HCT116 (cell line): ENCODE measurements around the gene UVSSA. TPM values are rescaled to one million over a fixed set of nuclear protein-coding genes. Genes with fewer than 3 reads are reported as not detected.

Experiments used
- ATAC-seq: fragments of 200-7000 bp; cut with Tn5 transposase; 2 replicates; pipeline ENCODE4 v1.9.1; 2020; ENCODE audit warnings: mild to moderate bottlenecking, moderate library complexity
- BruUV-seq: library from RNA; stranded (reverse); fragments of 400-500 nt; replicated peaks from 2 replicates; lab custom pipeline; 2021; lab: Mats Ljungman, UMichigan
- CTCF ChIA-PET: fragments of 300-600 bp; sonication (Branson Sonifier 250); formaldehyde crosslinking; loops from one replicate; lab custom pipeline; 2021; ENCODE audit warnings: antibody characterized with exemption; lab: Charles Lee
- POLR2A ChIA-PET: fragments of 300-600, 350-600 bp; sonication (Branson Sonifier 250); formaldehyde crosslinking; loops from one replicate; lab custom pipeline; 2021; ENCODE audit warnings: antibody characterized with exemption; lab: Charles Lee
- RAD21 ChIA-PET, 2 experiments: fragments of 300-600 bp; sonication (Branson Sonifier 250); formaldehyde crosslinking; loops; one replicate each; lab custom pipeline; 2023; ENCODE audit warnings: low total read pairs in 2 of 2; ENCODE audit not compliant: uncharacterized antibody in 2 of 2, unreplicated experiment in 2 of 2, low non-redundant PET in 1 of 2; lab: Charles Lee
- DNase-seq: peaks from one replicate; pipeline ENCODE4 v3.0.0-alpha.2; 2010; ENCODE audit warnings: low read depth, low spot score
- H2AFZ ChIP-seq: fragments of 200-600 bp; shearing (Covaris generic), sonication (generic); 2 replicates; pipeline ENCODE4 v1.6.1; 2017; ENCODE audit warnings: low read depth, mixed run types, mixed read lengths, antibody characterized with exemption, low read length; ENCODE audit not compliant: poor library complexity, severe bottlenecking
- H3K27ac ChIP-seq: 2 replicates; pipeline ENCODE4 v1.5.1; 2012; ENCODE audit warnings: low read depth, low read length
- H3K27me3 ChIP-seq: fragments of 200-600 bp; sonication (generic); 2 replicates; pipeline ENCODE4 v1.6.1; 2016; ENCODE audit warnings: mixed run types, low read length, mixed read lengths; ENCODE audit not compliant: insufficient read depth
- H3K36me3 ChIP-seq, 2 experiments: fragments of 200-500 bp in 1 of 2; fragments of 200-600 bp in 1 of 2; sonication (Bioruptor generic) in 1 of 2; sonication (generic) in 1 of 2; 2 replicates each; pipeline versions ENCODE4 v1.5.1 to v1.6.1; 2014 to 2016; ENCODE audit warnings: low read length in 2 of 2, inconsistent platforms in 1 of 2, mixed read lengths in 1 of 2, mixed run types in 1 of 2; ENCODE audit not compliant: insufficient read depth in 2 of 2, control insufficient read depth in 1 of 2
- H3K4me1 ChIP-seq, 2 experiments: fragments of 200-600 bp in 1 of 2; sonication (generic) in 1 of 2; 2 replicates each; pipeline versions ENCODE4 v1.5.1 to v1.6.1; 2012 to 2017; ENCODE audit warnings: low read length in 2 of 2, inconsistent platforms in 1 of 2, mild to moderate bottlenecking in 1 of 2, mixed read lengths in 1 of 2, mixed run types in 1 of 2, moderate library complexity in 1 of 2; ENCODE audit not compliant: insufficient read depth in 2 of 2, control insufficient read depth in 1 of 2
- H3K4me2 ChIP-seq: fragments of 200-600 bp; sonication (generic); 2 replicates; pipeline ENCODE4 v1.6.1; 2017; ENCODE audit warnings: mixed run types, low read length, mixed read lengths
- H3K4me3 ChIP-seq, 2 experiments: fragments of 200-600 bp in 1 of 2; sonication (generic) in 1 of 2; replicated peaks in 1 of 2; 2 replicates each; pipeline ENCODE4 v1.5.1; 2011 to 2016; ENCODE audit warnings: low read length in 2 of 2, control low read depth in 1 of 2, low read depth in 1 of 2, mild to moderate bottlenecking in 1 of 2, mixed read lengths in 1 of 2, mixed run types in 1 of 2
- H3K79me2 ChIP-seq: fragments of 200-600 bp; sonication (generic); 2 replicates; pipeline ENCODE4 v1.6.1; 2017; ENCODE audit warnings: mild to moderate bottlenecking, mixed run types, low read length, moderate library complexity, mixed read lengths; ENCODE audit not compliant: insufficient read depth
- H3K9ac ChIP-seq: fragments of 200-600 bp; sonication (generic); 2 replicates; pipeline ENCODE4 v1.6.1; 2016; ENCODE audit warnings: low read length, mixed read lengths
- H3K9me2 ChIP-seq: fragments of 200-600 bp; sonication (generic), shearing (Covaris generic); 2 replicates; pipeline ENCODE4 v1.6.1; 2017; ENCODE audit warnings: mixed run types, mild to moderate bottlenecking, moderate library complexity; ENCODE audit not compliant: insufficient read depth
- H3K9me3 ChIP-seq, 2 experiments: fragments of 200-500 bp in 1 of 2; fragments of 200-600 bp in 1 of 2; sonication (Bioruptor generic) in 1 of 2; sonication (generic) in 1 of 2; 2 replicates each; pipeline ENCODE4 v1.6.1; 2014 to 2017; ENCODE audit warnings: low read length in 2 of 2, mixed read lengths in 2 of 2, inconsistent platforms in 1 of 2, low read depth in 1 of 2, mild to moderate bottlenecking in 1 of 2, mixed run types in 1 of 2, moderate library complexity in 1 of 2; ENCODE audit not compliant: control insufficient read depth in 1 of 2, insufficient read depth in 1 of 2
- H4K20me1 ChIP-seq: fragments of 200-600 bp; sonication (generic), shearing (Covaris generic); 2 replicates; pipeline ENCODE4 v1.6.1; 2017; ENCODE audit warnings: mixed run types, mild to moderate bottlenecking, moderate library complexity; ENCODE audit not compliant: insufficient read depth
- EGR1 ChIP-seq: IDR thresholded peaks from 2 replicates; pipeline ENCODE4 v1.6.1; 2012; ENCODE audit warnings: low read depth
- ELF1 ChIP-seq: IDR thresholded peaks from 2 replicates; pipeline ENCODE4 v1.6.1; 2012; ENCODE audit warnings: low read depth, borderline replicate concordance
- EZH2phosphoT487 ChIP-seq: fragments of 200-600 bp; IDR thresholded peaks from 2 replicates; pipeline ENCODE4 v1.6.1; 2018; ENCODE audit warnings: antibody characterized with exemption, borderline replicate concordance
- FOSL1 ChIP-seq: IDR thresholded peaks from 2 replicates; pipeline ENCODE4 v1.6.1; 2012; ENCODE audit warnings: low read depth
- JUND ChIP-seq: IDR thresholded peaks from 2 replicates; pipeline ENCODE4 v1.6.1; 2012
- POLR2AphosphoS5 ChIP-seq: IDR thresholded peaks from 2 replicates; pipeline ENCODE4 v1.6.1; 2011; ENCODE audit warnings: mild to moderate bottlenecking, low read depth, low read length, moderate library complexity
- TCF7L2 ChIP-seq: IDR thresholded peaks from 2 replicates; pipeline ENCODE4 v1.7.0; 2011; ENCODE audit warnings: borderline replicate concordance, inconsistent platforms; ENCODE audit not compliant: insufficient read depth, insufficient read length; ENCODE audit errors: extremely low read depth
- YY1 ChIP-seq: IDR thresholded peaks from 2 replicates; pipeline ENCODE4 v1.6.1; 2011; ENCODE audit warnings: low read length, low read depth, moderate library complexity, mild to moderate bottlenecking; ENCODE audit not compliant: insufficient replicate concordance; ENCODE audit errors: extremely low read depth
- ZFX ChIP-seq: fragments of 450-650 bp; IDR thresholded peaks from 2 replicates; pipeline ENCODE4 v1.6.1; 2017
- intact Hi-C: fragments of 100-400 bp; cut with micrococcal nuclease; formaldehyde crosslinking; loops from 2 replicates; pipeline ENCODE4 v1.10.0; 2022
- total RNA-seq: library from RNA; stranded (reverse); gene quantifications from one replicate; pipeline ENCODE4 v1.2.1, GENCODE V29; 2021; ENCODE audit not compliant: unreplicated experiment
- TF ChIP-seq, protein P1 (sequence below): IDR thresholded peaks from 2 replicates; pipeline ENCODE4 v1.6.1; 2012; ENCODE audit warnings: low read depth

UVSSA gene
- total RNA-seq, 1 experiment from 2014 or later, result 30.5 TPM

DNA sequence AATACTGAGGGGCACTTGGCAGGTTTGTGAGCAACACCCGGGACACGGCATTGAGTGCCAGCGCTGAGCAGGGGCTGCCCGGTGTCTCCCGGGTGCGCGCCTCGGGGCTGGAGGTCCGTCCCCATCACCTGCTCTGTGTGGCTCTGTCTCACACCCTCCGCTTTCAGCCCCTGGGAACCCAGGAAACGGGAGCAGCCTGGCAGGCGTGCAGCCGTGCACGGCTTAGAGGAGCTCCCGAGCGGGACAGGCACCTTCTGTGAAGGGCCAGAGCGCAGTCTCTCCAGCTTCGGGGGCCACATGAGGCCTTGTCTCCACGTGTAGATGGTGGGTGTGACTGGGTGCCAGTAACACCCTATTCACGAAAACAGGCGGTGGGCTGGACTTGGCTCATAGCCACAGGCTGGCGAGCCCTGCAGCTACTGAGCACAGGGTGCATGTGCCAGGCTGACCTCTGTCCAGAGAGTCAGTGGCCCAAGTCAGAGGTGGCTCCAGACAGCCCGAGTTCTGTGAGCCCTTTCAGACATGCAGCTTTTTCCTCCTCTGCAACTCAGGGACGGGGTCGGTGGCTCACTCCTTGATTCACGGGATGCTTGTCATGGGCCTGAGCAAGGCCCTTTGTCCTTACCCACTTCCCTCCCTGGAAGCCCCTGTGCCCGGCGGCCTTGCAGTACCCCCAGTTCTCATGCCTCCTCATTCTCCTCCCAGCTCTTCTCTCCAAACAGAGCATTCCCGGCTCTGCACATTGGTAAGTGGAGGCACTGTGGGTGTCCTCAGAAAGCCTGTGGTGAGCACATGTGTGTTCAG, 23.5 kb downstream of the UVSSA start:
- Histone ChIP-seq H3K9me2 (no peaks in the 10 kb centered on the region), H2AFZ (no peak overlapping the region), H3K36me3 (no peaks in the 10 kb centered on the region), H3K9ac (no peak overlapping the region), H3K9me3 (no peaks in the 10 kb centered on the region), H3K4me1 (no peaks in the 10 kb centered on the region), H3K27ac (no peak overlapping the region), H3K27me3 (no peaks in the 10 kb centered on the region), H3K4me2 (no peak overlapping the region), H3K4me3 (no peak overlapping the region), H4K20me1 (no peaks in the 10 kb centered on the region), H3K79me2 (no peaks in the 10 kb centered on the region)
- DNase-seq (no peak), ATAC-seq (no peak)
- ChIA-PET POLR2A (no interaction called here), RAD21 (no interaction called here), CTCF (no interaction called here)
- intact Hi-C loops, result no loop called here
- no TSS peak for BruUV-seq
- no peak for TF ChIP-seq ZFX
- TF ChIP-seq POLR2AphosphoS5, result no peak
- TF ChIP-seq JUND, result no peak
- no peak for TF ChIP-seq EGR1
- no peak for TF ChIP-seq ELF1
- TF ChIP-seq TCF7L2, result no peak
- TF ChIP-seq FOSL1, result no peak
- TF ChIP-seq EZH2phosphoT487, result no peak
- no peak for TF ChIP-seq YY1
- TF ChIP-seq, protein P1, sequence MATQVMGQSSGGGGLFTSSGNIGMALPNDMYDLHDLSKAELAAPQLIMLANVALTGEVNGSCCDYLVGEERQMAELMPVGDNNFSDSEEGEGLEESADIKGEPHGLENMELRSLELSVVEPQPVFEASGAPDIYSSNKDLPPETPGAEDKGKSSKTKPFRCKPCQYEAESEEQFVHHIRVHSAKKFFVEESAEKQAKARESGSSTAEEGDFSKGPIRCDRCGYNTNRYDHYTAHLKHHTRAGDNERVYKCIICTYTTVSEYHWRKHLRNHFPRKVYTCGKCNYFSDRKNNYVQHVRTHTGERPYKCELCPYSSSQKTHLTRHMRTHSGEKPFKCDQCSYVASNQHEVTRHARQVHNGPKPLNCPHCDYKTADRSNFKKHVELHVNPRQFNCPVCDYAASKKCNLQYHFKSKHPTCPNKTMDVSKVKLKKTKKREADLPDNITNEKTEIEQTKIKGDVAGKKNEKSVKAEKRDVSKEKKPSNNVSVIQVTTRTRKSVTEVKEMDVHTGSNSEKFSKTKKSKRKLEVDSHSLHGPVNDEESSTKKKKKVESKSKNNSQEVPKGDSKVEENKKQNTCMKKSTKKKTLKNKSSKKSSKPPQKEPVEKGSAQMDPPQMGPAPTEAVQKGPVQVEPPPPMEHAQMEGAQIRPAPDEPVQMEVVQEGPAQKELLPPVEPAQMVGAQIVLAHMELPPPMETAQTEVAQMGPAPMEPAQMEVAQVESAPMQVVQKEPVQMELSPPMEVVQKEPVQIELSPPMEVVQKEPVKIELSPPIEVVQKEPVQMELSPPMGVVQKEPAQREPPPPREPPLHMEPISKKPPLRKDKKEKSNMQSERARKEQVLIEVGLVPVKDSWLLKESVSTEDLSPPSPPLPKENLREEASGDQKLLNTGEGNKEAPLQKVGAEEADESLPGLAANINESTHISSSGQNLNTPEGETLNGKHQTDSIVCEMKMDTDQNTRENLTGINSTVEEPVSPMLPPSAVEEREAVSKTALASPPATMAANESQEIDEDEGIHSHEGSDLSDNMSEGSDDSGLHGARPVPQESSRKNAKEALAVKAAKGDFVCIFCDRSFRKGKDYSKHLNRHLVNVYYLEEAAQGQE, result no peak
